GM20000 (cell line): ENCODE data around the gene RPS16.

Experiments used
- DNase-seq: peaks from one replicate; pipeline ENCODE4 v3.0.0; 2012; ENCODE audit warnings: low spot score
- CTCF ChIP-seq: IDR thresholded peaks from 2 replicates; pipeline ENCODE4 v1.5.1; 2012; ENCODE audit warnings: mild to moderate bottlenecking, control low read depth; ENCODE audit errors: extremely low read depth, missing control alignments

RPS16 gene

DNA sequence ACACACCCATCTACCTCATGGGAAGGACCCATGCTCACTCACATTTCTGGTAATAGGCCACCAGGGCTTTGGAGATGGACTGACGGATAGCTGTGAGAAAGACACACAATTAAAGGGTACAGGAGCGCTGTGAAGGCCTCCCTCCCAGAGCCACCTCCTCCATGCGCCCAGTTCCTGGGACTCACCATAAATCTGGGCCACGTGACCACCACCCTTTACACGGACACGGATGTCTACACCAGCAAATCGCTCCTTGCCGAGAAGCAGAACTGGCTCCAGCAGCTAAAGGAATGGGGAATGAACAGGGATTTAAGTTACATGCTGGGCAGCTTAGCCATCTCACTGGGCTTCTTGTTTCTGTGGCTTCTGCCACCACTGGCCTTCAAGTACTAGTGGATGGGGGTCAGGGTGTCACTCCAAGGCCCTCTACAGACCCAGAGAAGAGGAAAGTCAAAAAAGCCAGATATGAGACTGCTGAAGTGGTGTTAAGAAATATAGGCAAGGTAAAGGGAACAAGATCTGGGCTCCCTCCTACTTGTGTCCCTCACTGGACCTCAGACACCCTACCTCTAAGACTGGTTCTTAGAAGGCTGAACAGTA is 2.2 kb downstream of the RPS16 start:
- no peak for DNase-seq
- no peak for TF ChIP-seq CTCF

- no peak for DNase-seq
- no peak for TF ChIP-seq CTCF
Observed at GRCh38 chr19:39432677-39433025, 3.1 kb downstream of the RPS16 start.

DNA sequence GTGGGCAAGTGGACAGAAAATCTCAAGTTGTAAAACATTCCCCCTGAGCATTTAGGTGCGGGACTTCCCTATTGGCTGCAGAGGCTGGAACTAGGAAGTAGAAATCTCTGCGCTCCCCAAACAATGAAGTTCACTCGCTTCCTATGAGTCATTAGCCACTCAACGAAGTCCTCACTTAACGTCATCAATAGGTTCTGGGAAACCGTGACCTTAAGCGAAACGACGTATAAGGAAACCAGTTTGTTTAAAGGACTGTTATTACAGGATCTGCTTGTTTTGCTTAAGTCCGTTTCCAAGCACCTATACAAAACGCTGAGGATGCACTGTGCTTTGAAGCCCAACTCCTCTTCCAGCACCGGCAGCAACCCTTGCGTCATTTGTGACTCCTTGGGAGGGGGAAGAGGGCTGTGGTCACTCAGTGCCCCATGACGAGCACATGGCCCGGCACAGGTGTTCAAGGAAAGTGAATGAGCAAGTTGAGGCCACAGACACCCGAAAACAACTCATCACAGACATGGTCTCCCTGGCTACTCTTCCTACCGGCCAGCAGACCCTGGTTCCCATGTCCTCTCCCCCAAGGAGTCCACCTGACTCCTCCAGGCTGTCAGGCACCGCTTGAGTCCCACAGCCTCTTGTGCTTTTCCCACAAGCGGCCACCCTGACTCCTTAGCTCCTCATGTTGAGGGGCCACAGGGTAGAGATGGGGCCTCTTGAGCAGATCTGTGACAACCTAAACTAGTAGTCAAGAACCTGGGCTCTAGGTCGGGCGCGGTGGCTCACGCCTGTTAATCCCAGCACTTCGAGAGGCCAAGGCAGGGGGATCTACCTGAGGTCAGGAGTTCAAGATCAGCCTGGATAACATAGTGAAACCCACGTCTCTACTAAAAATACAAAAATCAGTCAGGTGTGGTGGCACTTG is 4.8 kb downstream of the RPS16 start:
- peak; percentile 74 for DNase-seq
- no peak for TF ChIP-seq CTCF

DNA sequence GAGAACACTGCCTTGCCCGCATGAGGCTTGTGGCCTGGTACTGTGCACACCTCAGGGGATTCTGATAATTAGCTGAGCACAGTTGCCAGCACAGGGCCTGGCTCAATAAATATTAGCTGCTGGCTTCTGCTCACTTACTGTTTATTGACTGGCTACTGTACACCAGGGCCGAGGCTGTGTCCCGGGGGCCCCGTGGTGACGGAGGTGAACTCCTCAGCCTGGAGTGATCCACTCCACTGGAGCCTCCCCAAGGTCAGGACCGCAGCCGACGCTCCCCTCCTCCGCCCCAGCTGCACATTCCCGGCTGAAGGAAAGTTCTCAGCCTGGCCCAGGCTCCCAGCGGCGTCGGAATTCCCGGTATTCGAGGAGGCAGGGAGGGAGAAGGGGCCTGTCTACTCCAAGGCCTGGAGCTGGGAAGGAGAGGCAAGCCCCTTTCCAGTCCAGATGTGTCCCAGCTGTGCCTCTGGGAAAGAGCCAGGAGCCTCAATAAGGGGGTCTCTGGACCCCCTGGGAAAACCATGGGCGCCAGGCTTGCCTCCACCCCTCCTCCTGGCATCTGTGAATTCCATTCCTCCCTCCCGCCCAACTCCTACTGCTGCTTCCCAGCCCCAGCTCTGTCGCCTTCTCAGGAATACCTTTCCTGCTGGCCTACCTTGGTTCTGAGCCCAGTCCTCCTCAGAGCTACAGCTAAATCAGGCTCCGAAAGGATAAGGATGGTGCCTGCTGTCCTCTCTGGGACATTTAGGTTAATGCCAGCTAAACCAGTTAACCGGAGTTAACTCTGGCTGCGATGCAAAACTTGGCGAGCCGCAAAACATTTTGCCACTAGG is 7.3 kb downstream of the RPS16 start:
- no peak for DNase-seq
- no peak for TF ChIP-seq CTCF

- no peak for DNase-seq
- no peak for TF ChIP-seq CTCF
Observed at GRCh38 chr19:39427707-39428106, 8.0 kb downstream of the RPS16 start.

DNA sequence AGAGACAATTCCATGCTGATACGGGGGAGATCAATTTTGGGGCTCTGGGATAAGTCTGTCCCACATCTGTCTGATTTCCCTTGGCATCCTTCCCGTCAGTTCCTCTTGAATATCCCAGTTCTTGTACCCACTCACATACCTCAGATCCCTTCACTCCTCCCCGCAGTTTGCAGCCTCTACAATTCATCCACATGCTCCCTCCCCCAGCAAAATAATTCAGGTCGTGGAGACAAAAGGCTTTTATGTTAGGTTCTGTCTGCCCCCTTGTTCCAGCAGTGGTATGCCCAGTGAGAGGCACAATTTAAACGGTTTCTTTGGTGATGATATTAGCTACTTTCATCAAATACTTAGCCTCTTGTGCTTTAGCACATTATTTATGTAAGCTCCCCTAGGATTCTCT is 9.6 kb downstream of the RPS16 start:
- TF ChIP-seq CTCF, result no peak
- no peak for DNase-seq

GRCh38 chr19:39425744-39426143 is 10.0 kb downstream of the RPS16 start:
- no peak for TF ChIP-seq CTCF
- DNase-seq, result no peak
